Measurements from ENCODE around the gene SRPK1. TPM values are rescaled to one million over a fixed set of nuclear protein-coding genes. Genes with fewer than 3 reads are reported as not detected.

The SRPK1 gene
- total RNA-seq, 1 donor from 2014 or later = 36.0 TPM

DNA sequence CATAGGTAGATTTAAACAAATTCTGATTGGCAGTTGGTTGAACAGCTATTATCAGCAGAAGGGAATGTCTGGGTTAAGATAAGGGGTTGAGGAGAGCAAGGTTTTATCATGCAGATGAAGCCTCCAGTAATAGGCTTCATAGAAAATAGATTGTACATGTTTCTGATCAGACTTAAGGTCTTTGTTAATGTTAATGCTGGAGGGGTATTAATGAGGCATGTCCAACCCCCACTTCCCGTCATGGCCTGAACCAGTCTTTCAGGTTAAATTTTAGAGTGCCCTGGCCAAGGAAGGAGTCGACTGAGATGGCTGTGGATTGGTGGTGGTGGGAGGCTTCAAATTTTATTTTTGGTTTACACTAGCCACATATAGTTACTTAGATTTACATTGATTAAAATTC lies 136.7 kb downstream of the SRPK1 start:
- TF ChIP-seq, protein P1, sequence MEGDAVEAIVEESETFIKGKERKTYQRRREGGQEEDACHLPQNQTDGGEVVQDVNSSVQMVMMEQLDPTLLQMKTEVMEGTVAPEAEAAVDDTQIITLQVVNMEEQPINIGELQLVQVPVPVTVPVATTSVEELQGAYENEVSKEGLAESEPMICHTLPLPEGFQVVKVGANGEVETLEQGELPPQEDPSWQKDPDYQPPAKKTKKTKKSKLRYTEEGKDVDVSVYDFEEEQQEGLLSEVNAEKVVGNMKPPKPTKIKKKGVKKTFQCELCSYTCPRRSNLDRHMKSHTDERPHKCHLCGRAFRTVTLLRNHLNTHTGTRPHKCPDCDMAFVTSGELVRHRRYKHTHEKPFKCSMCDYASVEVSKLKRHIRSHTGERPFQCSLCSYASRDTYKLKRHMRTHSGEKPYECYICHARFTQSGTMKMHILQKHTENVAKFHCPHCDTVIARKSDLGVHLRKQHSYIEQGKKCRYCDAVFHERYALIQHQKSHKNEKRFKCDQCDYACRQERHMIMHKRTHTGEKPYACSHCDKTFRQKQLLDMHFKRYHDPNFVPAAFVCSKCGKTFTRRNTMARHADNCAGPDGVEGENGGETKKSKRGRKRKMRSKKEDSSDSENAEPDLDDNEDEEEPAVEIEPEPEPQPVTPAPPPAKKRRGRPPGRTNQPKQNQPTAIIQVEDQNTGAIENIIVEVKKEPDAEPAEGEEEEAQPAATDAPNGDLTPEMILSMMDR (IDR thresholded peaks at IDR 0.05) = no peak
- Mint-ChIP-seq H3K27me3 (ENCODE audit: unreplicated experiment) (peaks cover 56% of the 10 kb centered on the region), H3K27ac (ENCODE audit: unreplicated experiment) (no peak overlapping the region), H3K4me1 (ENCODE audit: unreplicated experiment) (no peaks in the 10 kb centered on the region), H3K4me3 (ENCODE audit: unreplicated experiment) (no peak overlapping the region), H3K36me3 (ENCODE audit: unreplicated experiment) (no peaks in the 10 kb centered on the region), H3K9me3 (ENCODE audit: unreplicated experiment) (no peaks in the 10 kb centered on the region)
- DNase-seq (ENCODE audit: extremely low spot score, unreplicated experiment) = no peak

Other genes starting within 250 kb of the SRPK1 start
- gene FKBP5, start 232.2 kb downstream of the SRPK1 start, total RNA-seq = 108 and 112 TPM in 2 replicates
- 1.3 and 2.5 TPM in 2 replicates for gene ARMC12, start 184.1 kb downstream of the SRPK1 start, total RNA-seq
- gene CLPSL2, start 144.5 kb downstream of the SRPK1 start, total RNA-seq = not detected in 2 replicates
- not detected in 2 replicates for gene CLPSL1, start 140.1 kb downstream of the SRPK1 start, total RNA-seq
- gene CLPS, start 123.8 kb downstream of the SRPK1 start, total RNA-seq = not detected in 2 replicates
- not detected in 2 replicates for gene LHFPL5, start 115.7 kb downstream of the SRPK1 start, total RNA-seq
- gene SLC26A8, start 103.5 kb upstream of the SRPK1 start, total RNA-seq = not detected in 2 replicates
- 38.8 and 39.2 TPM in 2 replicates for gene MAPK14, start 106.7 kb upstream of the SRPK1 start, total RNA-seq
- gene MAPK13, start 209.4 kb upstream of the SRPK1 start, total RNA-seq = 1.5 and 1.6 TPM in 2 replicates

All from osteocyte (in vitro differentiated cells).